SK-N-SH (cell line): ENCODE measurements around the gene SLC41A3. TPM values are rescaled to one million over a fixed set of nuclear protein-coding genes. Genes with fewer than 3 reads are reported as not detected.

Experiments used
- CTCF ChIA-PET: fragments of 300-600, 350-600 bp; formaldehyde crosslinking; extraction: SDS; loops from one replicate; lab custom pipeline; 2021; lab: Yijun Ruan, JAX
- POLR2A ChIA-PET: fragments of 350-600 bp; sonication (Branson Sonifier 250); formaldehyde crosslinking; extraction: SDS; loops from one replicate; lab custom pipeline; 2020; ENCODE audit warnings: antibody characterized with exemption, inconsistent platforms; lab: Yijun Ruan, JAX
- DNase-seq: peaks from one replicate; pipeline ENCODE4 v3.0.0; 2012
- H2AFZ ChIP-seq: fragments of 200-600 bp; sonication (generic); 2 replicates; pipeline ENCODE4 v1.8.1; 2016; ENCODE audit warnings: antibody characterized with exemption, mild to moderate bottlenecking, low read depth
- H3F3A ChIP-seq: fragments of 200-600 bp; sonication (generic); replicated peaks from 2 replicates; pipeline ENCODE3; 2016; ENCODE audit warnings: antibody characterized with exemption, mild to moderate bottlenecking; ENCODE audit not compliant: insufficient read depth
- H3K27ac ChIP-seq, 2 experiments: fragments of 200-500 bp in 1 of 2; fragments of 200-600 bp in 1 of 2; sonication (Bioruptor generic) in 1 of 2; sonication (generic), shearing (Covaris generic) in 1 of 2; 2 replicates each; pipeline versions ENCODE4 v1.5.1 to v1.6.1; 2014 to 2016; ENCODE audit warnings: low read depth in 2 of 2, inconsistent platforms in 1 of 2, low read length in 1 of 2, mild to moderate bottlenecking in 1 of 2, mixed read lengths in 1 of 2
- H3K27me3 ChIP-seq: fragments of 200-600 bp; sonication (generic), shearing (Covaris generic); 2 replicates; pipeline ENCODE4 v1.6.1; 2016; ENCODE audit warnings: mixed run types; ENCODE audit not compliant: insufficient read depth
- H3K36me3 ChIP-seq, 2 experiments: fragments of 200-500 bp in 1 of 2; fragments of 200-600 bp in 1 of 2; sonication (Bioruptor generic) in 1 of 2; sonication (generic) in 1 of 2; replicated peaks in 1 of 2; 2 replicates each; pipeline versions ENCODE3 to v1.5.1; 2014 to 2016; ENCODE audit warnings: low read length in 1 of 2, mild to moderate bottlenecking in 1 of 2; ENCODE audit not compliant: insufficient read depth in 2 of 2, control insufficient read depth in 1 of 2
- H3K4me1 ChIP-seq, 2 experiments: fragments of 200-500 bp in 1 of 2; fragments of 200-600 bp in 1 of 2; sonication (Bioruptor generic) in 1 of 2; sonication (generic), shearing (Covaris generic) in 1 of 2; 2 replicates each; pipeline versions ENCODE4 v1.5.1 to v1.6.1; 2014 to 2016; ENCODE audit warnings: low read depth in 1 of 2, low read length in 1 of 2, mixed run types in 1 of 2; ENCODE audit not compliant: insufficient read depth in 2 of 2, control insufficient read depth in 1 of 2
- H3K4me2 ChIP-seq: fragments of 200-600 bp; sonication (generic), shearing (Covaris generic); 2 replicates; pipeline ENCODE4 v1.6.1; 2017; ENCODE audit warnings: mixed run types
- H3K4me3 ChIP-seq, 2 experiments: fragments of 200-500 bp in 1 of 2; fragments of 200-600 bp in 1 of 2; sonication (Bioruptor generic) in 1 of 2; sonication (generic), shearing (Covaris generic) in 1 of 2; 2 replicates each; pipeline versions ENCODE4 v1.5.1 to v1.8.1; 2014 to 2016; ENCODE audit warnings: low read depth in 2 of 2, inconsistent platforms in 1 of 2, low read length in 1 of 2, mild to moderate bottlenecking in 1 of 2, mixed read lengths in 1 of 2, moderate library complexity in 1 of 2
- H3K79me2 ChIP-seq: fragments of 200-600 bp; sonication (generic); 2 replicates; pipeline ENCODE4 v1.8.1; 2017; ENCODE audit warnings: mild to moderate bottlenecking; ENCODE audit not compliant: insufficient read depth
- H3K9ac ChIP-seq: fragments of 200-600 bp; sonication (generic); 2 replicates; pipeline ENCODE4 v1.6.1; 2017; ENCODE audit warnings: mixed run types
- H3K9me2 ChIP-seq: fragments of 200-600 bp; sonication (generic); 2 replicates; pipeline ENCODE4 v1.6.1; 2017; ENCODE audit warnings: mixed run types
- H3K9me3 ChIP-seq: fragments of 200-600 bp; sonication (generic); 2 replicates; pipeline ENCODE4 v1.6.1; 2017; ENCODE audit warnings: mixed run types, mild to moderate bottlenecking, moderate library complexity
- H4K20me1 ChIP-seq: fragments of 200-600 bp; sonication (generic); 2 replicates; pipeline ENCODE4 v1.6.1; 2017; ENCODE audit warnings: mild to moderate bottlenecking, mixed run types; ENCODE audit not compliant: insufficient read depth
- CHD2 ChIP-seq: fragments of 150-350 bp; IDR thresholded peaks from 2 replicates; pipeline ENCODE4 v1.6.1; 2018; ENCODE audit warnings: low read length; ENCODE audit not compliant: partially characterized antibody
- EP300 ChIP-seq, 2 experiments: IDR thresholded peaks; 2 replicates each; pipeline versions ENCODE4 v1.4.0 to v1.6.1; 2012; ENCODE audit warnings: borderline replicate concordance in 1 of 2, low read depth in 1 of 2, low read length in 1 of 2
- EZH2phosphoT487 ChIP-seq: fragments of 200-600 bp; sonication (generic); IDR thresholded peaks from 2 replicates; pipeline ENCODE4 v1.6.1; 2017; ENCODE audit warnings: low read depth, mixed run types, mild to moderate bottlenecking, antibody characterized with exemption, moderate library complexity, borderline replicate concordance
- FOXJ3 ChIP-seq: sonication (generic); formaldehyde crosslinking; IDR thresholded peaks from 2 replicates; pipeline ENCODE4 v1.5.1; 2020; ENCODE audit warnings: mild to moderate bottlenecking, missing genetic modification reagents
- JUND ChIP-seq: IDR thresholded peaks from 2 replicates; pipeline ENCODE4 v1.4.0; 2012
- MEF2A ChIP-seq: IDR thresholded peaks from 2 replicates; pipeline ENCODE4 v1.4.0; 2012; ENCODE audit warnings: low read depth, borderline replicate concordance
- MXI1 ChIP-seq: IDR thresholded peaks from 2 replicates; pipeline ENCODE4 v1.6.1; 2012; ENCODE audit warnings: mild to moderate bottlenecking, low read depth, low read length, improper control_type of control experiment
- NRF1 ChIP-seq: IDR thresholded peaks from 2 replicates; pipeline ENCODE4 v1.6.1; 2012; ENCODE audit warnings: low read depth, mild to moderate bottlenecking, low read length
- RCOR1 ChIP-seq: fragments of 150-350 bp; IDR thresholded peaks from 2 replicates; pipeline ENCODE4 v1.6.1; 2017; ENCODE audit warnings: antibody characterized with exemption, low read length
- REST ChIP-seq: IDR thresholded peaks from 2 replicates; pipeline ENCODE4 v1.6.1; 2012; ENCODE audit warnings: mild to moderate bottlenecking, low read depth, low read length, moderate library complexity
- RXRA ChIP-seq: IDR thresholded peaks from 2 replicates; pipeline ENCODE4 v1.4.0; 2012; ENCODE audit warnings: low read depth, mild to moderate bottlenecking, borderline replicate concordance
- TAF1 ChIP-seq: IDR thresholded peaks from 2 replicates; pipeline ENCODE4 v1.6.1; 2012; ENCODE audit warnings: low read depth, mild to moderate bottlenecking, low read length, moderate library complexity, borderline replicate concordance
- TCF12 ChIP-seq: IDR thresholded peaks from 2 replicates; pipeline ENCODE4 v1.4.0; 2012
- YY1 ChIP-seq: IDR thresholded peaks from 2 replicates; pipeline ENCODE4 v1.4.0; 2012; ENCODE audit warnings: low read depth, mild to moderate bottlenecking
- WGBS: methylation state at CpG from one replicate; pipeline ENCODE4 v1.1.6; 2017; ENCODE audit warnings: low lambda C conversion rate; 5-methylcytosine and 5-hydroxymethylcytosine counted together
- polyA plus RNA-seq, 3 experiments: library from polyadenylated mRNA; depleted of rRNA; stranded (reverse); fragments of >200 nt; gene quantifications; 2 replicates each; pipeline ENCODE4 v1.2.3, GENCODE V29; 2012
- TF ChIP-seq, protein P1 (sequence below): IDR thresholded peaks from 2 replicates; pipeline ENCODE4; 2012
- TF ChIP-seq, protein P2 (sequence below): fragments of 150-350 bp; IDR thresholded peaks from 2 replicates; pipeline ENCODE4 v1.6.1; 2017; ENCODE audit warnings: antibody characterized with exemption, low read length, low read depth, borderline replicate concordance

SLC41A3 gene
- polyA plus RNA-seq, 1 of the 3 experiments (the other 2 are of a cell fraction) = 53.4 TPM

GRCh38 chr3:126056088-126056487, 27.8 kb downstream of the SLC41A3 start:
- TF ChIP-seq, protein P1, sequence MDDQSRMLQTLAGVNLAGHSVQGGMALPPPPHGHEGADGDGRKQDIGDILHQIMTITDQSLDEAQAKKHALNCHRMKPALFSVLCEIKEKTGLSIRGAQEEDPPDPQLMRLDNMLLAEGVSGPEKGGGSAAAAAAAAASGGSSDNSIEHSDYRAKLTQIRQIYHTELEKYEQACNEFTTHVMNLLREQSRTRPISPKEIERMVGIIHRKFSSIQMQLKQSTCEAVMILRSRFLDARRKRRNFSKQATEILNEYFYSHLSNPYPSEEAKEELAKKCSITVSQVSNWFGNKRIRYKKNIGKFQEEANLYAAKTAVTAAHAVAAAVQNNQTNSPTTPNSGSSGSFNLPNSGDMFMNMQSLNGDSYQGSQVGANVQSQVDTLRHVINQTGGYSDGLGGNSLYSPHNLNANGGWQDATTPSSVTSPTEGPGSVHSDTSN = no peak
- TF ChIP-seq RCOR1 (no peak), FOXJ3 (CRISPR knock-in tag) (no peak), CHD2 (no peak), EZH2phosphoT487 (no peak), JUND (no peak), TAF1 (no peak), EP300 (IDR thresholded peaks at IDR 0.05; ENCODE audit: borderline replicate concordance in 1 of 2, low read depth in 1 of 2, low read length in 1 of 2) (no peak), MEF2A (no peak), RXRA (no peak), TCF12 (no peak), YY1 (no peak), MXI1 (no peak), NRF1 (no peak), REST (no peak)
- TF ChIP-seq, protein P2, sequence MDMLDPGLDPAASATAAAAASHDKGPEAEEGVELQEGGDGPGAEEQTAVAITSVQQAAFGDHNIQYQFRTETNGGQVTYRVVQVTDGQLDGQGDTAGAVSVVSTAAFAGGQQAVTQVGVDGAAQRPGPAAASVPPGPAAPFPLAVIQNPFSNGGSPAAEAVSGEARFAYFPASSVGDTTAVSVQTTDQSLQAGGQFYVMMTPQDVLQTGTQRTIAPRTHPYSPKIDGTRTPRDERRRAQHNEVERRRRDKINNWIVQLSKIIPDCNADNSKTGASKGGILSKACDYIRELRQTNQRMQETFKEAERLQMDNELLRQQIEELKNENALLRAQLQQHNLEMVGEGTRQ = no peak
- Histone ChIP-seq H3K4me2 (no peak overlapping the region), H2AFZ (no peak overlapping the region), H3K4me1 (peaks cover 0 to 8% of the 10 kb centered on the region in 2 experiments; a peak in 1 of 4 replicates), H3K9ac (no peak overlapping the region), H3K27me3 (no peaks in the 10 kb centered on the region), H3K79me2 (no peaks in the 10 kb centered on the region), H3K9me2 (no peaks in the 10 kb centered on the region), H3K36me3 (no peaks in the 10 kb centered on the region), H3F3A (no peaks in the 10 kb centered on the region), H4K20me1 (no peaks in the 10 kb centered on the region), H3K9me3 (no peaks in the 10 kb centered on the region), H3K27ac (no peak overlapping the region), H3K4me3 (no peak overlapping the region)
- peak; percentile 2 for DNase-seq
- 84% methylated on average over 9 of the region's 10 CpGs for WGBS
- ChIA-PET POLR2A (no interaction called here), CTCF (no interaction called here)
